GM19452 (cell line): Measurements from ENCODE around the gene NFE2L1.
A peak's percentile ranks its signal among the peaks of the same experiment; 100 is the strongest.
"Not testable (repeated sequence)": the region's sequence is repeated elsewhere in the genome, so short reads cannot be mapped to it uniquely, and the experiment has no call there.

Experiments used
- ATAC-seq: cut with Tn5 transposase; IDR thresholded peaks from one replicate; pipeline ENCODE4 v1.9.1; 2021; ENCODE audit not compliant: unreplicated experiment

The NFE2L1 gene

GRCh38 chr17:48047741-48048383 lies at the start of gene NFE2L1:
TSS of gene NFE2L1 (plus strand) at chr17:48048359. CDS start at chr17:48051119, 2,760 bp downstream.
- peak; percentile 93 for ATAC-seq

GRCh38 chr17:47999582-47999981 lies 48.6 kb upstream of the NFE2L1 start:
- no peak for ATAC-seq

GRCh38 chr17:48001197-48001596 lies 47.0 kb upstream of the NFE2L1 start:
- ATAC-seq = no peak

- ATAC-seq = not testable (repeated sequence)
These were observed 46.5 kb upstream of the NFE2L1 start for GRCh38 chr17:48001657-48002056.

- ATAC-seq = no peak
These were observed 45.8 kb upstream of the NFE2L1 start for GRCh38 chr17:48002266-48002915.

GRCh38 chr17:48002916-48003416 lies 45.2 kb upstream of the NFE2L1 start:
- no peak for ATAC-seq

GRCh38 chr17:48003417-48004151 lies 44.6 kb upstream of the NFE2L1 start:
- no peak for ATAC-seq

- no peak for ATAC-seq
These were observed 43.2 kb upstream of the NFE2L1 start for GRCh38 chr17:48004983-48005382.

GRCh38 chr17:48006936-48007709 lies 41.0 kb upstream of the NFE2L1 start:
- no peak for ATAC-seq

GRCh38 chr17:48010193-48010592 lies 38.0 kb upstream of the NFE2L1 start:
- no peak for ATAC-seq

GRCh38 chr17:48011405-48012150 lies 36.6 kb upstream of the NFE2L1 start:
- ATAC-seq = no peak

- ATAC-seq = no peak
These were observed 36.0 kb upstream of the NFE2L1 start for GRCh38 chr17:48012151-48012520.

- ATAC-seq = no peak
These were observed 35.5 kb upstream of the NFE2L1 start for GRCh38 chr17:48012654-48013053.

- ATAC-seq = no peak
These were observed 34.1 kb upstream of the NFE2L1 start for GRCh38 chr17:48013876-48014594.

- no peak for ATAC-seq
These were observed 33.5 kb upstream of the NFE2L1 start for GRCh38 chr17:48014595-48015111.

GRCh38 chr17:48016112-48016511 lies 32.0 kb upstream of the NFE2L1 start:
- no peak for ATAC-seq

GRCh38 chr17:48017817-48018158 lies 30.4 kb upstream of the NFE2L1 start:
- ATAC-seq = peak; percentile 20

- no peak for ATAC-seq
These were observed 26.2 kb upstream of the NFE2L1 start for GRCh38 chr17:48021934-48022333.

- ATAC-seq = no peak
These were observed 25.3 kb upstream of the NFE2L1 start for GRCh38 chr17:48022901-48023300.
